ENCODE data around the gene RIMS4. TPM values are rescaled to one million over a fixed set of nuclear protein-coding genes. Genes with fewer than 3 reads are reported as not detected.
"Not testable (repeated sequence)": the region's sequence is repeated elsewhere in the genome, so short reads cannot be mapped to it uniquely, and the experiment has no call there.

RIMS4 gene
- total RNA-seq, 5 donors from 2014 or later (not counting 1 experiment from before 2014, with no cell fraction given): 0.06 to 0.12 TPM; not detected in 3

- peaks cover 0 to 33% of the 10 kb centered on the region in 2 experiments for H3K27me3 ChIP-seq (replicated peaks in 1 of 2; ENCODE audit: control insufficient read depth in 2 of 2, extremely low read depth in 1 of 2, insufficient read depth in 2 of 2, low read length in 1 of 2)
- no peak overlapping the region for H3K27ac Mint-ChIP-seq
- no peaks in the 10 kb centered on the region for H3K36me3 Mint-ChIP-seq
- no peak overlapping the region for H3K27ac ChIP-seq (ENCODE audit: low read length)
- ChIA-PET POLR2A (no interaction called here), CTCF (no interaction called here)
- ATAC-seq (replicated peaks in 1 of 4): no peak
- no peak overlapping the region for H3K4me3 ChIP-seq (ENCODE audit: control insufficient read depth in 1 of 2, extremely low read depth in 1 of 2, low read length in 1 of 2)
- no peaks in the 10 kb centered on the region for H3K9me3 ChIP-seq
- DNase-seq: no peak
- no peaks in the 10 kb centered on the region for H3K36me3 ChIP-seq (ENCODE audit: control insufficient read depth in 2 of 2, extremely low read depth in 1 of 2, insufficient read depth in 1 of 2, low read length in 1 of 2)
- no peaks in the 10 kb centered on the region for H3K4me1 Mint-ChIP-seq
- H3K27me3 Mint-ChIP-seq: peaks cover 18 to 29% of the 10 kb centered on the region in 2 donors
- H3K9me3 Mint-ChIP-seq: no peaks in the 10 kb centered on the region
- WGBS (ENCODE audit: insufficient coverage): 93% methylated on average over 2 of the region's 7 CpGs
- no peak overlapping the region for H3K4me3 Mint-ChIP-seq
- no peaks in the 10 kb centered on the region for H3K4me1 ChIP-seq (ENCODE audit: control insufficient read depth in 1 of 2, extremely low read depth in 1 of 2, insufficient read depth in 2 of 2, low read length in 2 of 2)
These were observed 44.5 kb downstream of the RIMS4 start for GRCh38 chr20:44765701-44766347.

- Histone ChIP-seq H3K4me3 (ENCODE audit: control insufficient read depth in 1 of 2, extremely low read depth in 1 of 2, low read length in 1 of 2) (no peak overlapping the region), H3K36me3 (ENCODE audit: control insufficient read depth in 2 of 2, extremely low read depth in 1 of 2, insufficient read depth in 1 of 2, low read length in 1 of 2) (no peaks in the 10 kb centered on the region), H3K9me3 (no peaks in the 10 kb centered on the region), H3K27ac (ENCODE audit: low read length) (no peak overlapping the region), H3K27me3 (replicated peaks in 1 of 2; ENCODE audit: control insufficient read depth in 2 of 2, extremely low read depth in 1 of 2, insufficient read depth in 2 of 2, low read length in 1 of 2) (peaks cover 0 to 30% of the 10 kb centered on the region in 2 experiments), H3K4me1 (ENCODE audit: control insufficient read depth in 1 of 2, extremely low read depth in 1 of 2, insufficient read depth in 2 of 2, low read length in 2 of 2) (no peaks in the 10 kb centered on the region)
- Mint-ChIP-seq H3K27ac (no peak overlapping the region), H3K36me3 (no peaks in the 10 kb centered on the region), H3K4me3 (no peak overlapping the region), H3K27me3 (peaks cover 18 to 32% of the 10 kb centered on the region in 2 donors), H3K4me1 (no peaks in the 10 kb centered on the region), H3K9me3 (no peaks in the 10 kb centered on the region)
- ChIA-PET CTCF (no interaction called here), POLR2A (no interaction called here)
- 75% methylated on average over 1 of the region's 4 CpGs for WGBS (ENCODE audit: insufficient coverage)
- DNase-seq (no peak), ATAC-seq (replicated peaks in 1 of 4) (no peak)
These were observed 45.3 kb downstream of the RIMS4 start for GRCh38 chr20:44765091-44765490.

GRCh38 chr20:44763798-44764197, 46.5 kb downstream of the RIMS4 start:
- H3K4me1 Mint-ChIP-seq; DNase-seq; H3K9me3 Mint-ChIP-seq; POLR2A ChIA-PET; H3K4me3 ChIP-seq (ENCODE audit: control insufficient read depth in 1 of 2, extremely low read depth in 1 of 2, low read length in 1 of 2); H3K27ac ChIP-seq (ENCODE audit: low read length); H3K9me3 ChIP-seq; CTCF ChIA-PET; ATAC-seq (replicated peaks in 1 of 4); H3K4me1 ChIP-seq (ENCODE audit: control insufficient read depth in 1 of 2, extremely low read depth in 1 of 2, insufficient read depth in 2 of 2, low read length in 2 of 2); H3K4me3 Mint-ChIP-seq; H3K36me3 ChIP-seq (ENCODE audit: control insufficient read depth in 2 of 2, extremely low read depth in 1 of 2, insufficient read depth in 1 of 2, low read length in 1 of 2); H3K36me3 Mint-ChIP-seq; H3K27ac Mint-ChIP-seq: not testable (repeated sequence)
- 78% methylated on average over 1 of the region's 3 CpGs for WGBS (ENCODE audit: insufficient coverage)
- H3K27me3 Mint-ChIP-seq: peaks cover 15 to 37% of the 10 kb centered on the region in 2 donors
- H3K27me3 ChIP-seq (replicated peaks in 1 of 2; ENCODE audit: control insufficient read depth in 2 of 2, extremely low read depth in 1 of 2, insufficient read depth in 2 of 2, low read length in 1 of 2): peaks cover 0 to 34% of the 10 kb centered on the region in 2 experiments

- Mint-ChIP-seq H3K4me3 (no peak overlapping the region), H3K27me3 (peaks cover 11 to 33% of the 10 kb centered on the region in 2 donors), H3K4me1 (no peaks in the 10 kb centered on the region), H3K27ac (no peak overlapping the region), H3K36me3 (no peaks in the 10 kb centered on the region), H3K9me3 (no peaks in the 10 kb centered on the region)
- ChIA-PET POLR2A (no interaction called here), CTCF (no interaction called here)
- Histone ChIP-seq H3K4me1 (ENCODE audit: control insufficient read depth in 1 of 2, extremely low read depth in 1 of 2, insufficient read depth in 2 of 2, low read length in 2 of 2) (no peaks in the 10 kb centered on the region), H3K27ac (ENCODE audit: low read length) (no peak overlapping the region), H3K36me3 (ENCODE audit: control insufficient read depth in 2 of 2, extremely low read depth in 1 of 2, insufficient read depth in 1 of 2, low read length in 1 of 2) (no peaks in the 10 kb centered on the region), H3K27me3 (replicated peaks in 1 of 2; ENCODE audit: control insufficient read depth in 2 of 2, extremely low read depth in 1 of 2, insufficient read depth in 2 of 2, low read length in 1 of 2) (peaks cover 0 to 38% of the 10 kb centered on the region in 2 experiments), H3K9me3 (no peaks in the 10 kb centered on the region), H3K4me3 (ENCODE audit: control insufficient read depth in 1 of 2, extremely low read depth in 1 of 2, low read length in 1 of 2) (no peak overlapping the region)
- no peak for DNase-seq
- 80% methylated on average over 7 of the region's 10 CpGs for WGBS (ENCODE audit: insufficient coverage)
- no peak for ATAC-seq (replicated peaks in 1 of 4)
These were observed 47.7 kb downstream of the RIMS4 start for GRCh38 chr20:44762466-44763140.

GRCh38 chr20:44761423-44761822, 48.9 kb downstream of the RIMS4 start:
- no peak overlapping the region for H3K27ac Mint-ChIP-seq
- ChIA-PET CTCF (no interaction called here), POLR2A (no interaction called here)
- Histone ChIP-seq H3K27ac (ENCODE audit: low read length) (no peak overlapping the region), H3K4me1 (ENCODE audit: control insufficient read depth in 1 of 2, extremely low read depth in 1 of 2, insufficient read depth in 2 of 2, low read length in 2 of 2) (no peaks in the 10 kb centered on the region), H3K27me3 (replicated peaks in 1 of 2; ENCODE audit: control insufficient read depth in 2 of 2, extremely low read depth in 1 of 2, insufficient read depth in 2 of 2, low read length in 1 of 2) (peaks cover 0 to 33% of the 10 kb centered on the region in 2 experiments), H3K36me3 (ENCODE audit: control insufficient read depth in 2 of 2, extremely low read depth in 1 of 2, insufficient read depth in 1 of 2, low read length in 1 of 2) (no peaks in the 10 kb centered on the region), H3K9me3 (no peaks in the 10 kb centered on the region), H3K4me3 (ENCODE audit: control insufficient read depth in 1 of 2, extremely low read depth in 1 of 2, low read length in 1 of 2) (no peak overlapping the region)
- H3K27me3 Mint-ChIP-seq: peaks cover 11 to 32% of the 10 kb centered on the region in 2 donors
- H3K36me3 Mint-ChIP-seq: no peaks in the 10 kb centered on the region
- no peaks in the 10 kb centered on the region for H3K9me3 Mint-ChIP-seq
- H3K4me1 Mint-ChIP-seq: no peaks in the 10 kb centered on the region
- WGBS (ENCODE audit: insufficient coverage): 100% methylated on average over 1 of the region's 3 CpGs
- ATAC-seq (replicated peaks in 1 of 4) (no peak), DNase-seq (no peak)
- H3K4me3 Mint-ChIP-seq: no peak overlapping the region

GRCh38 chr20:44759595-44759994, 50.8 kb downstream of the RIMS4 start:
- Histone ChIP-seq H3K27ac (ENCODE audit: low read length) (no peak overlapping the region), H3K9me3 (no peaks in the 10 kb centered on the region), H3K27me3 (replicated peaks in 1 of 2; ENCODE audit: control insufficient read depth in 2 of 2, extremely low read depth in 1 of 2, insufficient read depth in 2 of 2, low read length in 1 of 2) (peaks cover 0 to 37% of the 10 kb centered on the region in 2 experiments), H3K4me1 (ENCODE audit: control insufficient read depth in 1 of 2, extremely low read depth in 1 of 2, insufficient read depth in 2 of 2, low read length in 2 of 2) (no peaks in the 10 kb centered on the region), H3K36me3 (ENCODE audit: control insufficient read depth in 2 of 2, extremely low read depth in 1 of 2, insufficient read depth in 1 of 2, low read length in 1 of 2) (no peaks in the 10 kb centered on the region), H3K4me3 (ENCODE audit: control insufficient read depth in 1 of 2, extremely low read depth in 1 of 2, low read length in 1 of 2) (no peak overlapping the region)
- no CpG with 5 or more reads among the region's 1 CpG for WGBS (ENCODE audit: insufficient coverage)
- Mint-ChIP-seq H3K4me1 (no peaks in the 10 kb centered on the region), H3K36me3 (no peaks in the 10 kb centered on the region), H3K27me3 (peaks cover 5 to 22% of the 10 kb centered on the region in 2 donors), H3K9me3 (no peaks in the 10 kb centered on the region), H3K27ac (no peak overlapping the region), H3K4me3 (no peak overlapping the region)
- ChIA-PET POLR2A (no interaction called here), CTCF (no interaction called here)
- no peak for ATAC-seq (replicated peaks in 1 of 4)
- DNase-seq: no peak

Data from T-cell (primary cell).